GM19351 (cell line): ENCODE results near the gene SLC39A3.
A peak's percentile ranks its signal among the peaks of the same experiment; 100 is the strongest.

Source experiments
- ATAC-seq: cut with Tn5 transposase; IDR thresholded peaks from one replicate; pipeline ENCODE4 v1.9.1; 2021; ENCODE audit warnings: mild to moderate bottlenecking, moderate library complexity; ENCODE audit not compliant: unreplicated experiment

SLC39A3 gene

GRCh38 chr19:2706251-2706650, 33.6 kb downstream of the SLC39A3 start:
- no peak for ATAC-seq

- ATAC-seq: no peak
These were observed 36.1 kb downstream of the SLC39A3 start for GRCh38 chr19:2703691-2704216.

GRCh38 chr19:2703077-2703437, 36.8 kb downstream of the SLC39A3 start:
- ATAC-seq: no peak

GRCh38 chr19:2702170-2703076, 37.4 kb downstream of the SLC39A3 start, which contains the start of gene GNG7:
Gene GNG7, minus strand, starts transcription at chr19:2702694. Its CDS starts 182,006 bp downstream, at chr19:2520688.
- ATAC-seq: peak; percentile 79

GRCh38 chr19:2701361-2702169, 38.3 kb downstream of the SLC39A3 start:
- no peak for ATAC-seq

DNA sequence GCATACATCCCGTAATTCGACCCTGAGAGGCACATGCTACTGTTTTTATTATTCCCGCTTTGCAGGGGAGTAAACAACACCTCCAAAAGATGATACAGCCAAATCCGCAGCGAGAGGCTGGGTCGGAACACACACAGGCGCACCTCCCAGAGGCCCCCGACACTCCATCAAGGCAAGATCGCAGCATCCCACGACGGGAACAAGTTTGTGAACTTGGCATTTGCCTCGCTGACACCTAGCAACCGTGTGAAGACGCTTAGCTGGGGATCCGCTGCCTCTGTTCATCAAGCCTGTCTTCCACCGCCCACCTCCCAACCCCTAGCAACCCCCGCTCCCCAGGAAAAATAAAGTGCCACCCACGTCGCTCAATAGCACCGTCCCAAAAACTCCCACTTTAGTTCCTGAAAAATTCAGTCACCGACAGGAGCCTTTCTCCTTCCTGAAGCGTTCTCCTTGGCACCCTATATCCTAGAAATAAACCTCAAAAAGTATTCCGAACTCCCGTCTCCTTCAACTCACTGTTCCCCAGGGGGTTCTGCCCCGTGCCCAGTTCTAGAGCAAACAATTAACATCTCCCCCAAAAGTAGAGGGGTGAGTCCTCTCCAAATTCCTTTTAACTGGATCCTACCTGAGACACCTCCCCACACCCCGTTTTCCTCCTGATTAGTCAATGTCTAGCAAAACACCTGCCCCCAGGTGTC, 39.0 kb downstream of the SLC39A3 start:
- ATAC-seq: no peak

- ATAC-seq: no peak
These were observed 40.2 kb downstream of the SLC39A3 start for GRCh38 chr19:2699413-2700140.

DNA sequence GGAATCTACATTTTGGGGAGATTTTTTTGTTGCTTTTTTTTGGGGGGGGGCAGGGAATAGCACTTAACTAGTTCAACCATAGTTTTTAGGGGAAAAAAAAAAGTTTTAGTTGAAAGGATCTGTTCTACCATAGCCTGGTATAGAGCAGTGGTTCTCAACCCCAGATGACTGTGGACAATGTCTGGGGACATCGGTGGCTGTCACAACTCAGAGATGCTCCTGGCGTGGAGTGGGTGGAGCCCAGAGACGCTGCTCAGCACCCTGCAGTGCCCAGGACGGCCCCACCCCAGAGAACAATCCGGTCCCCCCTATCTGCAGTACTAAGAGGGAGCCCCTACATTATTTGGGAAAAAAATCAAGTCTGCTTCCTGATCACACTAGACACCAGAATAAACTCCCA, 45.6 kb downstream of the SLC39A3 start:
- no peak for ATAC-seq

- no peak for ATAC-seq
These were observed 46.2 kb downstream of the SLC39A3 start for GRCh38 chr19:2693492-2694160.

DNA sequence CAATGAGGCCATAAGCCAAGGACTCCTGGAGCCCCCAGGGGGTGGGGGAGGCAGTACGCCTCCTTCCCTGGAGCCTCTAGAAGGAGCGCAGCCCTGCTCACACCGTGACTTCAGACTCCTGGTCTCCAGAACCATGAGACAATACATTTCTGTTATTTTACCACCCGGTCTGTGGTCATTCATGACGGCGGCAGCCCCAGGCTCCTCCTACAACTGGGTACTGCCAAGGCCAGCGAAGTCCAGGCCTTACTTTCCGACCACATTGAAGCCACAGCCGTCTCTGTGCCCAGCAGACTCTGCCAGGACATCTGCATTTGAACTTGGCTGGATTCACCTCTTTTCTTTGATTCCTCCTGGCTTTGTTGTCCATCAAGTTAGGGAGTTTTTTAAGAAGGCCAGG, 47.9 kb downstream of the SLC39A3 start:
- ATAC-seq: no peak

GRCh38 chr19:2690856-2691255, 49.0 kb downstream of the SLC39A3 start:
- ATAC-seq: no peak

DNA sequence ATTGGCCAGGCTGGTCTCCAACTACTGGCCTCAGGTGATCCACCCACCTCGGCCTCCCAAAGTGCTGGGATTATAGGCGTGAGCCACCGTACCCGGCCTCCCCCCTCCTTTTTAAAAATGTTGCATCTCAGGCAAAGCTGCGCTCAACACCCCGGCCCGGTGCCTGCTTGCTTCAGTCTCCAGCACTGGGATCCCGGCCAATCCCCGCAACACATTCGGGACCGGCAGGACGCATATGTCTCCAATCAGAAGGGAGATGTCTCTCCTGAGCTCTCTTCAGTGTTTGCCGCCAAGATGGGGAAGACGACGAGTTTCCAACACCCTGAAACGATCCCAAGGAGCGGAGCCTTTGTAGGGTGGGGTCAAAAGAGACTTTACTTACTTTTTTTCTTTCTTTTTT, 53.5 kb downstream of the SLC39A3 start:
- no peak for ATAC-seq

DNA sequence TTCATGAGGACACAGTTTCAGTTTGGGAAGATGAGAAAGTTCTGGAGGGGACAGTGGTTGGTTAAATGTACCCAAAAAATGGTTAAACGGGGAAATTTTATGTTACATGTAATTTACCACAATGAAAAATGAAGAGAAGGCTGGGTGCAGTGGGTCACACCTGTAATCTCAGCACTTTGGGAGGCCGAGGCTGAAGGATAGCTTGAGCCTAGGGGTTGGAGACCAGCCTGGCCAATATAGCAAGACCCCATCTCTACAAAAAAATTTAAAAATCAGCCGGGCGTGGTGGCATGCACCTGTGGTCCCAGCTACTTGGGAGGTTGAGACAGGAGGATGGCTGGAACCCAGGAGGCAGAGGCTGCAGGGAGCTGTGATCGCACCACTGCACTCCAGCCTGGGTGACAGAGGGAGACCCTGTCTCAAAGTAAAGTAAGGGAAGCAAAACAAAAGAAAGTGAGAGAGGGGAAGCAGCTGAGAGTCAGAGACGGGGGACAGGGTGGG, 54.6 kb downstream of the SLC39A3 start:
- ATAC-seq: no peak

- ATAC-seq: no peak
These were observed 56.3 kb downstream of the SLC39A3 start for GRCh38 chr19:2683430-2684003.
